Stimulated activated CD4-positive, alpha-beta T cell treated with anti-CD3 and anti-CD28 coated beads, Interleukin-12 subunit alpha, Interleukin-12 subunit beta, amount 100 ng/mL, for 48 hours (primary cell): ENCODE measurements around the gene COL10A1.

Experiments
- DNase-seq, 3 donors: peaks; one replicate each; pipeline ENCODE4 v3.0.0-alpha.2; 2020; ENCODE audit warnings: low read depth in 2 of 3, low spot score in 1 of 3

The COL10A1 gene

DNA sequence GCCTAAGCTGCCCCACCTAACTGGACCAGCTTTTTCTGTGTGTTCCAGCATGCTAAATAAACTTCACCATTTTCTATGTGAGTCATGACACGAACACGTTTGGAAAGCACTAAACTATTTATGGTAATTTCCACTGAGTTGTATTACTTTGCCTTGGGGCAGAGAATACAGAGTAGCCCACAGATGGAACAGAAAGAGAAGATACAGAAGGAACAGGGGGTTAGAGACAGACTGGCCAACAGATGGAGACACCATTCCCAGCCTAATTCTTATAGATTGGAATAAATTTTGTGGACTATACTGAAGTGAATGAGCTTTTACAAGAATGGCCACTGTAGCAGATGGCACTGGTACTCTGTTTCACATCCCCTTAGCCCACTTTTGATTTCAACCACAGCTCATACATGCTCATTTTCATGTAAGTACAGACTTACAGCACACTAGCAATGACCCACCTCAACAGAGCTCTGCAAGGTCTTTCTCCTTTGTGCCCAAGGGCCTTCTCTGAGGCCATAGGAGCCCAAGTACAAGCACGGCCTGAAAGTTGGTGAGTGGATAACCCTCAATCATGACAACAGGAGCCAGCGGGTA, 38.4 kb downstream of the COL10A1 start:
- DNase-seq, result no peak

DNA sequence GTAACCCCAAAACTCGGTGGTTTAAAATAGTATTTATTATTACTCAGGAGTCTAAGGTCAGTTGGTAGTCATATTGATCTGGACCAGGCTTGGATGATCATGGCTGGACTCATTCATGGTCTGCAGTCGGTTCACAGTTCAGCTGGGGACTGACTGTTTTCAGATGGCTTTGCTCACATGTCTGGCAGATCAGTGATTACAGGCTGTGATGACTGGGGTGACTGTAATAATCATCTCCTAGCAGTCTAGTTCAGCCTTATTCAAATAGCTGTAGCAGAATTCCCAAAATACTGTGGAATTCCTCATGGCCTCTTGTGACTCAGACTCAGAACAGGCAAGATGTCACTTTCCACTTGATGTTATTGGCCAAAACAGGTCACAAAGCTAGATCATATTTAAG, 41.6 kb downstream of the COL10A1 start:
- DNase-seq, result no peak

DNA sequence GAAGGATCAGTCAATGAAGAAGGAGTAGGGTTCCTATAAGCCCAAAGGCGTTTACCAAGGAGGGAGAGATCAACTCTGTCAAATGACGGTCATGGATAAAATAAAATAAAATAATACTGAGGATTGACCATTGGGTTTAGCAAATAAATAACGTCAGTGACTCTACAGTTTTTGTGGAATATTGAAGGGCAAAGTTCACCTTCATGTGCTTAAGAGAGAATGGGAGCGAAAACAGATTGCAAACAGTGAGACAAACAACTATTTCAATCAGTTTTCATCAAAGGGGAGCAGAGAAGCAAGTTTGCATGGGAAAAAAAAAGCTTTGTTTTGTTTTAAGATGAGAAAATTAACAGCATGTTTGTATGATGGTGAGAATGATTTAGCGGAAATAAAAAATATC, 42.9 kb downstream of the COL10A1 start:
- DNase-seq, result no peak

DNA sequence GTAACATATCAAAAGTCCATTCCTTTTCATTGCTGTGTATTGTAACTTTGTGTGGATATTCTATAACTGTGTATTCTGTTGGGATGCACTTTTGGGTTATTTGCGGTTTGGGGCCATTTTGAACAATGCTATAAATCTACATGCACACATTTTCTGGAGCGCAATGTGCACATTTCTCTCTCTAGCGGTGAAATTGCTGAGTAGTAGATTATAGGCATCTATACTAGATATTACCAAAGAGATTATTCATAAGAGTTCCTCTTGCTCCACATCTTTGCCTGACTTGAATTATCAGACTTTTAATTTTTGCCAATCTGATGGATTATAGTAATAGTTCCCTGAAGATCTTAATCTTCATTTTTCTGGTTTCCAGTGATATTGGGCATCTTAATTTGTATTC, 47.0 kb downstream of the COL10A1 start:
- DNase-seq, result no peak

DNA sequence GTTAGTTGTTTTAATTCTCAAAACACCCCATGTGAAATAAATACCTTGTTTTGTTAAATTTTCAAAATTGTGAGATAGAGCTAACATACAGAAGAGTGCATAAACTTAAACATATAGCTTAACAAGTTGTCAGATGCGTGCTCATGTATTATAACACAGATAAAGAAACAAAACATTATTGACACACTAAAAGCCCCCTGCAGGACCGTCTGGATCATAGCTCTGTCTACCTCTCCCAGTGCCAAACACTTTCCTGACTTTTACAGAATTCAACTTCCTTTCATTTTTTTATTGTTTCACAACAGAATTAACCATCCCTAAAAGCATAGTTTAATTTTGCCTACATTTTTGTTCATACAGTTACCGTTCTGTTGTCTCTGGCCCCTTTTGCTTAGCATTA, 47.4 kb downstream of the COL10A1 start:
- no peak for DNase-seq

DNA sequence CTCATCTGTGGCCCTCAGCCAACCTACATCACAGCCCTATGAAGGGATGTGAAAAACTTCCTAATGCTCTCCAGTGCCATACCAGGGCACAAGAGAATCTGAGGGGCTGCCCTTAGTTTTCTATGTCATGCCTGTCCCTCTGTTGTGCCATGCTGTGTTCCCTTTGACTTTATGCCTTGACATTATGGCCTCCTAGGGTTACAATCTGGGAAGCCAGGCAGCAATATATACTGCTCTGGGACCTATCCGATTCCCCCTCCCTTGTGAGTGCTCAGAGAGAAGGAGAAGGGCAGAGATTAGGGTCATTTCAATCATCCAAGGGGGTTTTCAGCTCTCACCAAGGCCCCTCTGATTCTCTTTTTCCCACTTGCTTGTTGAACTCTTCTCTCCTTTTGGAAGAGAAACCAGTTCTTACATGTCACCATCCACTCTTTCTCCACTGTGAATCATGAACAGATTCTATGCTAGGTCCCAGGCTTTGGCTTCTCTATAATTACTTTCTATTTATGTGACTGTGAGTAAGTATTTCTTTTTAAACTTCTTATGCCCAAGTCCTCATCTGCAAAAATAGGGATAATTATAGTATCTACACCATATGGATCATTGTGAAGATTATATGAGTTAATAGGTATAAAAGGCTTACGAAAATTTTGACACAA, 51.1 kb downstream of the COL10A1 start:
- no peak for DNase-seq

DNA sequence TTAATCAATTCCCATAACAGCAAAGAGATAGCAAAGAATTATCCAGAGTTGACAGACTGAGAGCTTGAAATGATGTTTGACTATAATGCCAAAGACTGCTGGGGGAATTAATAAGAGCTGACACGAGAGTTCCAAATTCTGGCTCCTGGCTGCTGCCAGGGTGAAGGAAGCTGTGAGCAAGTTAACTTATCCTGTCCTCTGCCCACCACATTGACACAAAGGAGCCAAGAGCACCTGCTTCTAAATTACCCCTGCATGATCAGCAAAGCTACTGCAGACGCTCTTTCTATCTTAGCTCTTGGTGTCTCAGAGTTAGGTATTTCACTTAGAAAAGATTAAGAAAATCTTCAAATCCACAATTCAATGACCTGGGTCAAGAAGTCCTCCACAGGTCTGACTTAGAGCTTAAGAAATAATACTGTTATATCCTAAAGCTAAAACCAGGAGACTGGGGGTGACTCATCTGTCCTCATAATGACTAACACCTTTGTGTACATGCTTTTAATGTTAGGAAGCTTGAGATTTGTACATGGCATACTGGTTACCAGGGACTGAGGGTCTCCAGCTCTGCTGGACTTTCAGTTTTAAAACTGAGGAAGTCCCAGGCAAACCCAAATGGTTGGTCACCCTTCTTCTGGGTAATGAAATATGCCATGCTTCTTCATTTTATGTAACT, 52.0 kb downstream of the COL10A1 start:
- no peak for DNase-seq

DNA sequence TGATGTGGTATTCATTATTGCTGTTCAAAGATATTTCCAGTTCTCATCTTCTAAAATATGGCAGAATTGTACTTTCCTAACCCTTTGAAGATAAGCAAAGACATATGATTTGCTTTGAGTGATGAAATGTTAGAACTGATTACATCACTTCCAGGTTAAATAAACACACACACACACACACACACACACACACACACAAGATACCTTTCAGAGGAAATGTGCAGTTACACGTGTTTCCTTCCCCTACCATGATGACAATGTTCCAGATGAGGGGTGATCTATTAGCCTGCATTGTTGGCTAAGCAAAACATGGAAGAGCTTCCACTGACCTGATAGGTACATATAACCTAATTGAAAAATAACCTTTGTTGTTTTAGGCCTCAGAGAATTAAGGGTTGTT, 53.6 kb downstream of the COL10A1 start:
- DNase-seq, result no peak

DNA sequence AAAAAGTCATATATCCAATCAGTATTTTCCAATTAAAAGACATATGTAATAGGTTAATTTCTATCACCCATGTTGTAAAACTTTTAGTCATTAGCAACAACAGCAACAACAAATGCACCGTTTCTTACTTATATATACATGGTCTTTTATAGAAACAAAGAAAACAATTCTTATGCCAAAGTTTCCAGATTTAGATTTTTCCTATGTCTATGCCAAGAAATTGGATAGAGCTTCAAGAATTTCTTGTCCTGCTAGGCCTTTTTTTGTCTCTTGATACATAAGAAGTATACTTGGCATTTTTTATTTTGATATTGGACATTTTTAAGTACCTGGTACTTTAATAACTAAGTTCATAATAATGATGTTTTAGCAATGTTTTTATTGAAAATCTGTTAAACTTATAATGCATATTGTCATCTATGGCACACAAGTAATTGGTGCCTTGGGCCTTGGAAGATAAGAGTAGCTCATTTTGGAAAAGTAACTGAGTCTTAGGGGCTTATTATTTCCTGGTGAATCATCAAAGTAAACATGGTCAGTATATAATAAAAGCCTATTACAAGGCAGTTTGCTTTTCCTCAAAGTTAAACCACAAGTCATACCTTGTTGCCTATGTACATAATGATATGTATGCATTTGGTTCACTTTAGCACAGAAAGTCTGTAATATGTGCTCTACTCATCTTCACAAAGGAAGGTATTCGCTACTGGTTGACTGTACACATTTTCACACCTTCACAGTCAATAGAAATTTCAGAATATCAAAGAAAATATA, 55.1 kb downstream of the COL10A1 start:
- no peak for DNase-seq

DNA sequence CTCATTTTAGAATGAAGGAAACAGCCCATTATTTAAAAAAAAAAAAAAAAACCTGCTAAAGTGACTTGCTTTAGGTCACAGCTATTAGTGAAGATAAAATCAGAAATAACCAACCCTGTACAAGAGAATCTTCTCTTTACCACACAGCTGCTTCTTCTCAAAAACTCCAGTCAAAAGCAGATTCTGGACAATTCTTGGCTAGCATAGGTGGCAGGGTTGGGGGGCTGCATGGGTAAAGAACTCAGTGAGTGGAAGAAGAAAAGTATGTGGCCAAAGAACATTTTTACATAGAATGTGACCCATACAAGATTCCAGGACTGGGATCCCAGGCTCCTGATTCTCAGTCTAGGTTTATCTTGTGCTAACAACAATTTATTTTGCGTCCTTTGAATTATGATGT, 55.8 kb downstream of the COL10A1 start:
- DNase-seq, result no peak
